GM12878 (cell line): ENCODE measurements around the gene GDA. TPM values are rescaled to one million over a fixed set of nuclear protein-coding genes. Genes with fewer than 3 reads are reported as not detected.

Source experiments
- ATAC-seq: fragments of 200-7000 bp; cut with Tn5 transposase; 3 replicates; pipeline ENCODE4 v1.9.1; 2020; ENCODE audit warnings: mild to moderate bottlenecking, moderate library complexity
- BruUV-seq: library from RNA; stranded (reverse); fragments of 400-500 nt; replicated peaks from 2 replicates; lab custom pipeline; 2021; lab: Mats Ljungman, UMichigan
- CTCF ChIA-PET: fragments of 300-600 bp; sonication (Branson Sonifier 250); formaldehyde crosslinking; extraction: SDS; loops from one replicate; lab custom pipeline; 2021; ENCODE audit warnings: inconsistent platforms; lab: Yijun Ruan, JAX
- POLR2A ChIA-PET: fragments of 350-600 bp; formaldehyde crosslinking; extraction: SDS; loops from one replicate; lab custom pipeline; 2021; ENCODE audit warnings: inconsistent platforms; lab: Charles Lee
- RAD21 ChIA-PET: fragments of 300-600 bp; sonication (Branson Sonifier 250); formaldehyde crosslinking; loops from one replicate; lab custom pipeline; 2023; ENCODE audit warnings: antibody characterized with exemption; ENCODE audit not compliant: unreplicated experiment; lab: Charles Lee
- SMC1A ChIA-PET: fragments of 300-600 bp; sonication (Branson Sonifier 250); formaldehyde crosslinking; loops from one replicate; lab custom pipeline; 2023; ENCODE audit not compliant: unreplicated experiment, uncharacterized antibody; lab: Charles Lee
- DNase-seq: peaks from one replicate; pipeline ENCODE4 v3.0.0-alpha.2; 2011; ENCODE audit warnings: low read depth, low spot score
- FAIRE-seq: peaks from 3 replicates; lab custom pipeline; 2011; peaks lifted over from hg19 to GRCh38; lab: Jason Lieb, UNC
- H2AFZ ChIP-seq: 2 replicates; pipeline ENCODE4 v1.6.0; 2011; ENCODE audit warnings: low read depth, low read length, control low read depth; ENCODE audit not compliant: control insufficient read depth
- H3K27ac ChIP-seq: 2 replicates; pipeline ENCODE4 v1.5.1; 2011; ENCODE audit warnings: control low read depth; ENCODE audit not compliant: control insufficient read depth, insufficient read depth
- H3K27me3 ChIP-seq, 2 experiments: replicated peaks in 1 of 2; 2 replicates each; pipeline versions ENCODE4 v1.6.0 to v1.6.1; 2011; ENCODE audit warnings: low read length in 1 of 2; ENCODE audit not compliant: control insufficient read depth in 2 of 2, insufficient read depth in 2 of 2
- H3K36me3 ChIP-seq, 2 experiments: 2 replicates each; pipeline ENCODE4 v1.5.1; 2011; ENCODE audit warnings: low read length in 1 of 2; ENCODE audit not compliant: control insufficient read depth in 2 of 2, insufficient read depth in 2 of 2
- H3K4me1 ChIP-seq: 2 replicates; pipeline ENCODE4 v1.6.1; 2011; ENCODE audit warnings: mild to moderate bottlenecking, low read length, moderate library complexity, mixed read lengths; ENCODE audit not compliant: control insufficient read depth, insufficient read depth
- H3K4me2 ChIP-seq: 2 replicates; pipeline ENCODE4 v1.6.0; 2011; ENCODE audit warnings: control low read depth; ENCODE audit not compliant: control insufficient read depth, insufficient read depth
- H3K4me3 ChIP-seq: fragments of 200-600 bp; sonication (generic); 2 replicates; pipeline ENCODE4 v1.5.1; 2016
- H3K79me2 ChIP-seq: 2 replicates; pipeline ENCODE4 v1.6.0; 2011; ENCODE audit warnings: low read length; ENCODE audit not compliant: control insufficient read depth, insufficient read depth
- H3K9ac ChIP-seq: 2 replicates; pipeline ENCODE4 v1.8.0; 2011; ENCODE audit warnings: low read length, control low read depth, mixed read lengths; ENCODE audit not compliant: control insufficient read depth, insufficient read depth
- H3K9me3 ChIP-seq: replicated peaks from 3 replicates; pipeline ENCODE4 v1.5.1; 2011; ENCODE audit warnings: mild to moderate bottlenecking, low read length; ENCODE audit not compliant: control insufficient read depth, insufficient read depth
- H4K20me1 ChIP-seq: 2 replicates; pipeline ENCODE4 v1.6.0; 2011; ENCODE audit not compliant: control insufficient read depth, insufficient read depth
- BCL11A ChIP-seq: IDR thresholded peaks from 2 replicates; pipeline ENCODE4 v1.6.1; 2011; ENCODE audit warnings: low read depth, low read length
- CHD1 ChIP-seq: IDR thresholded peaks from 2 replicates; pipeline ENCODE4 v1.6.1; 2012; ENCODE audit warnings: low read depth, low read length, improper control_type of control experiment
- HDAC6 ChIP-seq: fragments of 200-600 bp; sonication (generic); IDR thresholded peaks from one replicate; pipeline ENCODE4 v1.8.0; 2017; ENCODE audit warnings: antibody characterized with exemption; ENCODE audit not compliant: unreplicated experiment
- KDM1A ChIP-seq: fragments of 200-600 bp; sonication (generic); IDR thresholded peaks from 2 replicates; pipeline ENCODE4 v1.6.1; 2016; ENCODE audit warnings: borderline replicate concordance
- NR2F1 ChIP-seq: fragments of 450-650 bp; conservative IDR thresholded peaks from 2 replicates; pipeline ENCODE4 v1.6.1; 2017; ENCODE audit warnings: mild to moderate bottlenecking
- PAX8 ChIP-seq: fragments of 450-650 bp; IDR thresholded peaks from 2 replicates; pipeline ENCODE4 v1.6.1; 2017; ENCODE audit warnings: mild to moderate bottlenecking, moderate library complexity
- RELA ChIP-seq: fragments of 450-650 bp; IDR thresholded peaks from 2 replicates; pipeline ENCODE4 v1.8.0; 2014; ENCODE audit warnings: borderline replicate concordance; ENCODE audit not compliant: partially characterized antibody
- WGBS: methylation state at CpG from one replicate; pipeline ENCODE4 v1.1.6; 2016; ENCODE audit warnings: low lambda C conversion rate; ENCODE audit not compliant: insufficient replicate concordance, insufficient coverage; ENCODE audit errors: missing lambda C conversion rate; 5-methylcytosine and 5-hydroxymethylcytosine counted together
- in situ Hi-C: fragments of 300-500 bp; cut with MboI; formaldehyde crosslinking; loops from 9 replicates; pipeline ENCODE4 v1.14.3; 2018; ENCODE audit warnings: mixed read lengths
- intact Hi-C: fragments of 100-400 bp; cut with micrococcal nuclease; formaldehyde crosslinking; loops from one replicate; pipeline ENCODE4 v1.14.2; 2022; ENCODE audit not compliant: unreplicated experiment
- polyA plus RNA-seq, 11 experiments: library from polyadenylated mRNA; depleted of rRNA in 4 of 11; unstranded in 6 of 11; stranded (reverse) in 5 of 11; fragments of >200 nt; fragmentation: Nextera tagmentation in 4 of 11; fragmentation: Illumina TruSeq in 1 of 11; extraction: Ambion mirVana in 4 of 11; extraction: Trizol in 1 of 11; gene quantifications; 1 replicate in 1 of 11; 2 replicates in 10 of 11; pipeline versions ENCODE4 v1.2.1 to v1.2.3, GENCODE V29; 2011 to 2016; ENCODE audit warnings: inconsistent platforms in 2 of 11, missing spikeins in 2 of 11, low read depth in 1 of 11
- total RNA-seq, 4 experiments: library from RNA; depleted of rRNA in 3 of 4; stranded (reverse); fragments of >200 nt in 3 of 4; fragmentation: Illumina TruSeq in 1 of 4; extraction: Trizol in 1 of 4; gene quantifications; 2 replicates each; pipeline versions ENCODE4 v1.2.1 to v1.2.3, GENCODE V29; 2013 to 2021
- TF ChIP-seq, protein P1 (sequence below): fragments of 150-350 bp; IDR thresholded peaks from 2 replicates; pipeline ENCODE4 v1.6.1; 2014; ENCODE audit warnings: mild to moderate bottlenecking, low read depth, low read length

The GDA gene
- total and polyA plus RNA-seq, 10 of the 15 experiments (the other 5 are each of a cell fraction or from before 2014, with no cell fraction given) = 0.19 to 17.9 (median 0.48) TPM; not detected in 2

GRCh38 chr9:72134801-72135200 is 14.4 kb upstream of the GDA start:
- POLR2A ChIA-PET = interaction anchor here (0.5 to 0.7 kb wide), 2 partner anchors 39 to 86 kb away, joined by 3 read pairs; no protein-coding TSS in a partner anchor
- in situ Hi-C loops (no loop called here), intact Hi-C loops (no loop called here)
- SMC1A ChIA-PET = interaction anchor here (0.6 to 1.5 kb wide), 5 partner anchors 17 to 98 kb away, joined by 3 to 4 read pairs (median 3); no protein-coding TSS in a partner anchor
- Histone ChIP-seq H4K20me1 (no peaks in the 10 kb centered on the region), H3K36me3 (no peaks in the 10 kb centered on the region), H3K4me1 (no peaks in the 10 kb centered on the region), H3K9ac (no peak overlapping the region), H3K27ac (no peak overlapping the region), H3K4me2 (no peak overlapping the region), H3K9me3 (no peaks in the 10 kb centered on the region), H3K79me2 (no peaks in the 10 kb centered on the region), H2AFZ (no peak overlapping the region), H3K27me3 (no peaks in the 10 kb centered on the region), H3K4me3 (no peak overlapping the region)
- BruUV-seq = no TSS peak
- FAIRE-seq (no peak), DNase-seq (no peak), ATAC-seq (no peak)
- CTCF ChIA-PET = interaction anchor here (1.1 to 2.6 kb wide), 4 partner anchors 15 to 687 kb away, joined by 3 to 10 read pairs (median 4); no protein-coding TSS in a partner anchor
- 83% methylated on average over 1 of the region's 1 CpG for WGBS
- TF ChIP-seq HDAC6 = no peak
- no peak for TF ChIP-seq PAX8
- no peak for TF ChIP-seq CHD1
- no peak for TF ChIP-seq RELA
- TF ChIP-seq, protein P1, sequence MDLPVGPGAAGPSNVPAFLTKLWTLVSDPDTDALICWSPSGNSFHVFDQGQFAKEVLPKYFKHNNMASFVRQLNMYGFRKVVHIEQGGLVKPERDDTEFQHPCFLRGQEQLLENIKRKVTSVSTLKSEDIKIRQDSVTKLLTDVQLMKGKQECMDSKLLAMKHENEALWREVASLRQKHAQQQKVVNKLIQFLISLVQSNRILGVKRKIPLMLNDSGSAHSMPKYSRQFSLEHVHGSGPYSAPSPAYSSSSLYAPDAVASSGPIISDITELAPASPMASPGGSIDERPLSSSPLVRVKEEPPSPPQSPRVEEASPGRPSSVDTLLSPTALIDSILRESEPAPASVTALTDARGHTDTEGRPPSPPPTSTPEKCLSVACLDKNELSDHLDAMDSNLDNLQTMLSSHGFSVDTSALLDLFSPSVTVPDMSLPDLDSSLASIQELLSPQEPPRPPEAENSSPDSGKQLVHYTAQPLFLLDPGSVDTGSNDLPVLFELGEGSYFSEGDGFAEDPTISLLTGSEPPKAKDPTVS = no peak
- no peak for TF ChIP-seq NR2F1
- TF ChIP-seq BCL11A = no peak
- no peak for TF ChIP-seq KDM1A
- RAD21 ChIA-PET = no interaction called here
